GM21515 (cell line): ENCODE data around the gene CCDC85C.

Experiments used
- ATAC-seq: cut with Tn5 transposase; IDR thresholded peaks from one replicate; pipeline ENCODE4 v1.9.1; 2021; ENCODE audit not compliant: unreplicated experiment

Gene CCDC85C

DNA sequence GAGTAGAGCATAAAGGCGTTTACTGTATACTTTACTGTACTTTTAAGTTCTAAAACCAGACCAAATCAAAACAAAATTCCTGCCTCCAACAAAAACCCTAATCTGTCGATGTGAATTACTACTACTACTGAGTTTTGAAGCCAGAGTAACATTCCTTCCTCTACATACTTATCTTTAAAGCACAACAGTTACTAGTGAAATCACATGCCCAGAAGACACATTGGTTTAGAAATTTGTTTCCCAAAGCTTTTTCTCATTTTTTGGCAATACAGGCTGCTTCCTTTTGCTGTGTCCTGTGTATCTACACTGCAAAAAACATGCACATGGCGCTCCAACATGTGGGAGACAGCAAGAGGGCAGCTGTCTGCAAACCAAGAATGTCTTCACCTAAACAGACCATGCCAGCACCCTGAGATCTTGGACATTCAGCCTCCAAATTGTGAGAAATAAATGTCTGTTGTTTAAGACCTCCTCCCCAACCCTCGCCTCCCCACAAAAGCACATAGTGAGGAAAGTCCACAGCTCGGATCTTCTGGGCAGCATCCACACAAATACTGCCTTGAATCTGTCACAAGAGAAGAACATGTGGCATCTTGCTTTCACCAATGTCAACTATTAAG, 144.4 kb downstream of the CCDC85C start:
- no peak for ATAC-seq

DNA sequence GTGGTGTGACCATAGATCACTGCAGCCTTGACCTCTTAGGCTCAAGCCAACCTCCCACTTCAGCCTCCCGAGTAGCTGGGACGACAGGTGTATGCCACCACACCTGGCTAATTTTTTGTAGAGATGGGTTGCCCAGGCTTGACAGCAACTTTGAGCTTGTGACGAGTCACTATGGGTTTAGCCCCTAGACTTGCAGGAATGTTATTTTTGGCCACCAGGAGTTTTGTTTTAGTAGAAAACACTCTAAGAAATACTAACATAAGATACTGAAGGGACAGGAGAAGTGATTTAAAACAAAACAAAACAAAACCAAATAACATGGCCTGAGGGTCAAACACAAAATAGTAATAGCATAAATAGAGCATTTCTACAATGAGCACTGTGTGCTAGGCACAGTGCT, 149.8 kb downstream of the CCDC85C start:
- ATAC-seq, result no peak

DNA sequence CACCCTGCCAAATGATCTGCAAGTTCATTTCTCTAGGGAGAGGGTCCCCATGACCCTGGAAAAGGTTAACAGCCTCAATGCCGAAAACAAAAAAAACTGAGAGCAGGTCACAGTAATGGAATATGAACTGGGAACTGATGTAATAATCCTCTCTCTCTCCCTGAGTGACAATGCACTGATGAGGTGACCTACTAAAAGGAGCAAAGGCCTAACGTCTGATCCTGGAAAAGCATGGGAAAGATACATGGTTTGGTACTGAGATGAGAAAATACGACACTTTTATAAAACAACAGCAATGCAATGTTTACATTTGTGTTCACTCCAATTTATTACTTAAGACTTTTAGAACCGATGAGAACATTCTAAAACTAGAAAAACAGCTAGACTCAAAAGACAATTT, 151.0 kb downstream of the CCDC85C start:
- no peak for ATAC-seq

DNA sequence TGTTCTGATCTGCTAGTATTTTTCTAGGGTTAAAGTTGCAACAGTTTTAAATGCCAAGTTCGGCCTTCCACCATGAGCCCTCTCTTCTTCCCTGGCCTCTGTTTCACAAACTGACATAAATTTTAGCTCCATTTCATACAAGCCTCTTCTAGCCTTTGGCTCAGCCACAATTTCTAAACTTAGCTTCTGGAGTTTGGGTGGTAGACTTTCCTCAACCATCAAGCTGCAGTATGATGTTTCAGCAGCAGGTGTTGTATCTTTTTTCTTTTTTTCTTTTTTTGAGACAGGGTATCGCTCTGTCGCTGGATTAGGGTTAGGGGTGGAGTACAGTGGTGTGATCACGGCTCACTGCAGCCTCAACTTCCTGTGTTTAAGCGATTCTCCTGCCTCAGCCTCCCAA, 152.8 kb downstream of the CCDC85C start:
- no peak for ATAC-seq

DNA sequence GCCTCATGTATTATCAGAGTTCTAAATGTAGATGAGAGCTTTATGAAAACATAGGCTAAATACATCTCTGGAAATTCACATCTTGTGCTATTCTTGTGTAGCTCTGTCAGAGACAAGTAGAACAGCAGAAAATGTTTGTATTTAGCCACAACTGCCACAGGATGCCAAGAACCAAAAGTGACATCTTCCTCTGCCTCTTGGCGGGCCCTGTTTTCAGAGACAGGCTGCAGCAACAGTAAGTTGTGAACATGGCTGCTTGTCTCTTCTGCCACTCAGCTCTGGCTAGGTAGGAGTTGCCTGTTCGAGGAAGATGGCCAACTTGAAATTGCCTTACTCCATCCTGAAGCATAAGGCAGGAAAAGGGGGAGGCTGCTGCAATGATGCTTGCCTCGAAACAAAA, 153.7 kb downstream of the CCDC85C start:
- ATAC-seq, result no peak
